ENCODE data around the gene AKT2. TPM values are rescaled to one million over a fixed set of nuclear protein-coding genes. Genes with fewer than 3 reads are reported as not detected.

The AKT2 gene
- total RNA-seq, 4 donors from 2014 or later: 64.2 to 88.9 (median 72.8) TPM

Small RNA genes within 50 kb of the gene (small RNA-seq; reads per million reads assigned to genes)
- gene MIR641 (0 to 0.86 (median 0.39) reads per million in 4 donors), gene RNU6-945P (0 reads per million in 4 donors)

Other genes starting within 250 kb of the AKT2 start
- 10 to 100 TPM; 14.5 to 22.5 (median 19.7) TPM for gene ZNF780B, start 229.1 kb downstream of the AKT2 start, total RNA-seq
- gene ZNF780A, start 194.4 kb downstream of the AKT2 start, total RNA-seq: 10 to 100 TPM in 3 of 4 donors, 1 to 10 TPM in 1; 9.4 to 22.1 (median 15.5) TPM
- gene MAP3K10, start 93.9 kb downstream of the AKT2 start, total RNA-seq: 10 to 100 TPM in 3 of 4 donors, 1 to 10 TPM in 1; 9.8 to 21.3 (median 16.4) TPM
- gene TTC9B, start 67.0 kb downstream of the AKT2 start, total RNA-seq: not detected
- under 1 TPM in 1 of 4 donors, not detected in 3; 0.13 TPM for gene CCNP, start 58.7 kb downstream of the AKT2 start, total RNA-seq
- 10 to 100 TPM in 3 of 4 donors, 1 to 10 TPM in 1; 10.0 to 29.7 (median 19.2) TPM for gene C19orf47, start 63.1 kb upstream of the AKT2 start, total RNA-seq
- 100 to 1,000 TPM; 237 to 302 (median 266) TPM for gene PLD3, start 63.4 kb upstream of the AKT2 start, total RNA-seq
- 1 to 10 TPM in 1 of 4 donors, under 1 TPM in 1, not detected in 2; 0.19 to 1.1 TPM for gene HIPK4, start 104.8 kb upstream of the AKT2 start, total RNA-seq
- 10 to 100 TPM in 1 of 4 donors, 1 to 10 TPM in 3; 4.5 to 12.7 (median 6.7) TPM for gene PRX, start 128.0 kb upstream of the AKT2 start, total RNA-seq
- gene SERTAD1, start 140.6 kb upstream of the AKT2 start, total RNA-seq: 10 to 100 TPM; 16.6 to 22.1 (median 18.9) TPM
- gene SERTAD3, start 159.0 kb upstream of the AKT2 start, total RNA-seq: 10 to 100 TPM; 22.1 to 30.2 (median 26.4) TPM
- 100 to 1,000 TPM; 146 to 209 (median 164) TPM for gene BLVRB, start 180.4 kb upstream of the AKT2 start, total RNA-seq
- gene SPTBN4, start 181.7 kb upstream of the AKT2 start, total RNA-seq: 1 to 10 TPM; 4.7 to 9.4 (median 5.9) TPM

Measured in gastroesophageal sphincter (tissue), 4 donors.